ENCODE results near the gene AZIN2.
A peak's percentile ranks its signal among the peaks of the same experiment; 100 is the strongest.
"Not testable (repeated sequence)": the region's sequence is repeated elsewhere in the genome, so short reads cannot be mapped to it uniquely, and the experiment has no call there.

AZIN2 gene

DNA sequence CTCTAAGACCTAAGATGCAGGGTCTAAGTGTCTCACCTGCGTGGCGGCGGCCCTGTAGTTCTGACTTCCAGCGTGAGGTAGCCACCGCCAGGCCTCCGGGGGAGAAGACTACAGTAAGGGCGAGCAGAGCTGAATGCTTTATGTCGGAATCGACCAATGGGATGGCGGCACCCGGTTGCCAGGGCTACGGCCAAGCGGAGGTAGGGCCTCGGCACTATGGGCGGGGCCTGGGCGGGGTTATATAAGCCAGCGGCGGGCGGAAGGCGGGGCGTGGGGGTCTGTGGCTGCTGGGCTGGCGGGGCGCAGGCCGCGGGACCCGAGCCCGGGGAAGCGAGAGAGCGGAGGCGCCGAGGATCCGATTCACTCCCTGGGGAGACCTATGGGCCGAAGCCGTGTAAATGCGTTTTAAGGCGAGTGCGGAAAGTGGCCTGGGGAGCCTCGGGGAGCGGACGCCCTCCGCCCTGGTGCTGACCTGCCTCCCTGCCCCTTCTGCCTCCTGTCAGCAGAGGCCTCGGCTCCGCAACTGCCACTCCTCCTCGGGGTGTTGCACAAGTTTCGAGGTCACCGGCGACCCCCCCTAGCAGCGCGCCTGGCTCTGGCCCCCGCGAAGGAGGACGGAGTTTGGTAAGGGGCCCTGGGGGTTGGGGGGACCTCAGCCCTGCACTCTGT, at the start of gene AZIN2:
Gene AZIN2 (plus strand): TSS at position 269 of the 669 bp plus-strand sequence. CDS start 1,097 bp downstream, outside the sequence.
- peak; percentile 94 for DNase-seq (ENCODE audit: low spot score)

DNA sequence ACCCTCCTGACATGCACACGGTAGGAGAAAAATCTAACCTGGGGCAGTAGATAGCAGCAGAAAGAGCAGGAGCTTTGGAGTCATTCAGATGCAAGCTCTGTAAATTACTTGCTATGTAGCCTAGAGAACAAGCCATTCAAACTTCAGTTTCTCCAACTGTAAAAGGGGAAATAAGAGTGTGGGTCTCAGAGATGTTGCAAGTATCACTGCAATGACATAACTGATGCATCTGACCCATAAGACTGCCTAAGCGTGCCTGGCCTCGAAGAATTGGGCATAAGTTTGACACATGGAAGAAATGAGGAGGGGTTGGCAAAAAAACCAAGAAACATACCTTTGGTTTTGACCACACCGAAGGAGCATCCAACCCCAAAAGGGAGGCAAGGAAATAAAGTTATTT, 49.4 kb upstream of the AZIN2 start:
- DNase-seq (ENCODE audit: low spot score) = no peak

DNA sequence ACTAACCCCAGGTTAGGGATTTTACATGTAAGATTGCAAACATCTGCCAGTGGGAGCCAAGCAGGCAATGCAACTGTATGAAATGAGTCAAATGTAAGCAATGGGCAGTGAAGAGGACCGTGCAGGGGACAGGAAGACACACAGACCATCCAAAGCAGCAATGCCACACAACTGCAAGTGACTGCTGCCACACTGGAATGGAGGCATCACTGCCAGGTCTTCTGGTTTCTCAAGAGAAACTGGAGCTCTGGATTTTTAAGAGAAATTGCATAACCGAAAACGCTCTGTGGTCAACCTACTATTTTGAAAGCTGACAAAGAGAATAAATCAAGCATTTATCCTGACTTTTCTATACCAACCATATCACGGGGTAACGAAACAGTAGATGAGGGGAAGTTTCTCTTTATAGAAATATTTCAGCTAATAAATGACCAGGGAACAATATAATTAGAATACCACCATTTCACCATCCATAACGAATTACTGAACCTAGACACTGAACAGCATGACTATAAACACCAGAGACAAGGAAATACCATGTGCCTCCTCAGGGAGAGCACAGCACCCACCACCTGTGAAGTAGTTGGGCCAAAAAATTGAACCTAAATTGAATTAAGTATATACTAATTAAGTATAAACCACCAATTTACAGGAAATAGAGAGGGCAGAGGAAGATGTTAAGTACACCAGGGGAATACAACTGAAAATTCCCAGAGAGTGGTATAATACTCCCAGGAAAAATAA, 48.7 kb upstream of the AZIN2 start:
- DNase-seq (ENCODE audit: low spot score) = peak; percentile 55

DNA sequence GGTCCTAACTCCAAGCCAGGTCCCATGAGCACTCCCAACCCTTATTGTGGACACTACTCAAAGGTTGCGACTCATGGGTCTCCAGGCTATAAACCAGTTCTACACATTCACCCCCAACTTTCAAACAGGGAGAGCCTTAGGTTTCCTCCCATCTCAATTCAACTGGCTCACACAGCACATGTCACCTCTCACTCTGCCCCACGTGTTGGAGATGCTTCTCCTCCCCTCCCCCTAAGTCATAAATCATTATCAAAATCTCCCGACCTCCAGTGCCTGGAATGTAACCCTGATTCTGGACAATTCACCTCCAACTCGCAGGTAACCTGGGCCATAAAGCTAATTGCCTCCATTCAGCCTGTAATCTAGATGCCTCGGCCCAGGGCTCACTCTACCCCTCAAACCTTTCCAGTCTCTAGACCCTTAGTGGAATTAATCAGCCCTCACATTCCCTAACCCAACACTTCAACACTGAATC, 44.9 kb upstream of the AZIN2 start:
- peak; percentile 58 for DNase-seq (ENCODE audit: low spot score)

DNA sequence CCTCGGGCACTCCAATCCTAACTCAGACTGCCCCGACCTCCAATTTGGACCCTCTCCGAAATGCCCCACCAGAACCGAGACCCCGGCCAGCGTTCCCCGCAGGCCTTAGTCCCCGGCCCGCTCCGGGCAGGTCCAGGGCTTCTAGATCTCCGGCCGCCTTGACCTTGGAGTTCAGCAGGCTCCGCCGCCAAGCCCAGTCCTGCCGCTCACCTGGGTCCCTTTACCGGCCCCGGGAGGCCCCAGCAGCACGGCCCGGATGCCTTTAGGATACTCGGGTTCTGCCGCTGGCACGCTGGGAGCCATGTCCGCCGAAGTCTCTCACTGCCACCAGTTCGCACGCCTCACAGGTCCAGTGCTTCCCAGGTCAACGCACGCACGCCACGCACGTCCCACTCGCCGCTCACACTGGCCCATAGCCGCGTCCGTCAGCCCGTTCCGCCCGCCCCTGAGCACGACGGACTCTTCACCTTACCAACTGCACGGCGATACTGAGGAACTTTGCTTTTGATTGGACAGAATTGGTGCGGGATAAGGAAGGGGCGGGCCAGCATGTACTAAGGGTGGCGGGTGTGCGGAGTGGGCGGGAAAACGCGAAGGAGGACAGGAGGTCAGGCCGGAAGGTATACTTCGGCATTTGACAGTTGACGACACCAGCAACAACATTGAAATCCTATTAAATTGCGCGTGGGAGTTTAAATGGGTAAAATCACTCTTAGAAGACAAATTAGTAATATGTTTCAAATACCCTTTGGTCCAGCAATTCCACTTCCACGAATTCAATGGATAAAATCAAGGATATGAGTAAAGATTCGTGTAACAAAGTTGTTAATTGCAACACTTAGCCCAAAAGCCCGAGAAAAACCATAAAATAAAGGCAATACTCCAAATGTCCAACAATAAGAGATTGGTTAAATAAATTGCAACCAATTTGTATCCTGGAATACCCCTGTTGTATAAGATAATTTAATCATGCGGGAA, 44.1 kb upstream of the AZIN2 start, which contains the start of gene AK2:
Gene AK2 (minus strand): TSS at position 358 of the 978 bp plus-strand sequence. CDS start 55 bp downstream, at position 303.
- peak; percentile 99 for DNase-seq (ENCODE audit: low spot score)

DNA sequence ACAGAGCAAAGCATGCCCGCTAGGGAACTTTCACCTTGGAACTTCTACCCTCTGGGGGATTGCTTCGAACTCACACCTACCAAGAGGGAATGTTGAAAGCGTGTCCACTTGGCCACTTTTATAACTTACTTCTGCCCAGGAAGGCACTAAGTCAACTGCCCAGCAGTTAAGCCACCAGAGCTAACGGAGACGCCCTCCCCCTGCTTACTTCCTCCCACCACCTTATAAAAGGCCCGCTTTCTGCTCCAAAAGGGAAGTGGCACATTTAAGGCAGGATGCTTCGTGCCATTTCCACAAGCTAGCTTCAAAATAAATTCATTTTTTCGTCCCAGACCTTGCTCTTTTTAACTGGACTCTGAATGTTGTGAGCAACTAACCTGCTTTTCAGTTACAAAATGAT, 41.1 kb upstream of the AZIN2 start:
- DNase-seq (ENCODE audit: low spot score) = no peak

DNA sequence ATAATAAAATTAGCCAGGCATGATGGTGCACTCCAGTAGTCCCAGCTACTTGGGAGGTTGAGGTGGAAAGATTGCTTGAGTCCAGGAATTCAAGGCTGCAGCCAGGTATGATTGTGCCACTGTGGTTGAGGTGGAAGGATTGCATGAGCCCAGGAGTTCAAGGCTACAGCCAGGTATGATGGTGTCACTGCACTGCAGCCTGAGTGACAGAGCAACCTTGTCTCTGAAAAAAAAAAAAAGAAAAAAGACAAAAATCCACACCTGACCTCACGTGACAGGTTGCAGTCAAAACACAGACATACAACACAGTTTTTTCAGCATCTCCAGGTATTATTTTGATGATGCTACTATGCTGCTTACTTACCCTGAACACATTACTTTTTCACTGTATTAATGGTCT, 39.9 kb upstream of the AZIN2 start:
- no peak for DNase-seq (ENCODE audit: low spot score)

DNA sequence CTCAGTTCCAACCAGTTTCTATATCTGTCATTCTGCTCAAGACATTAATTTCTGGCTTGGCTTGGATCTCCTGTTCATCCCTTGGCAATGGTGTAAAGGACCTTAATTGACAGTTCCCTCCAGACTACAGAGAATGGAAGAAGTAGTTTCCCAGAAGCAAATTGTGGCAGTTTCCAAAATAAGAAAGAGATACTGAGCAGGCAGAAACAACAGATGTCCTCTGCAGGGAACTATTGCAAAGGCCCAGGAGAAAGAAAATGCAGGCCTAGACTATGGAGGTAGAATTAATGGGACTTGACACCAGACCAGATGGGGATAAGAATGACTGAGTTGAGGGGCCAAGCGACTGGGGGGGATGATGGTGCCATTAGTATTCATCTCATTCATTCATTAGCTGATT, 38.1 kb upstream of the AZIN2 start:
- no peak for DNase-seq (ENCODE audit: low spot score)

DNA sequence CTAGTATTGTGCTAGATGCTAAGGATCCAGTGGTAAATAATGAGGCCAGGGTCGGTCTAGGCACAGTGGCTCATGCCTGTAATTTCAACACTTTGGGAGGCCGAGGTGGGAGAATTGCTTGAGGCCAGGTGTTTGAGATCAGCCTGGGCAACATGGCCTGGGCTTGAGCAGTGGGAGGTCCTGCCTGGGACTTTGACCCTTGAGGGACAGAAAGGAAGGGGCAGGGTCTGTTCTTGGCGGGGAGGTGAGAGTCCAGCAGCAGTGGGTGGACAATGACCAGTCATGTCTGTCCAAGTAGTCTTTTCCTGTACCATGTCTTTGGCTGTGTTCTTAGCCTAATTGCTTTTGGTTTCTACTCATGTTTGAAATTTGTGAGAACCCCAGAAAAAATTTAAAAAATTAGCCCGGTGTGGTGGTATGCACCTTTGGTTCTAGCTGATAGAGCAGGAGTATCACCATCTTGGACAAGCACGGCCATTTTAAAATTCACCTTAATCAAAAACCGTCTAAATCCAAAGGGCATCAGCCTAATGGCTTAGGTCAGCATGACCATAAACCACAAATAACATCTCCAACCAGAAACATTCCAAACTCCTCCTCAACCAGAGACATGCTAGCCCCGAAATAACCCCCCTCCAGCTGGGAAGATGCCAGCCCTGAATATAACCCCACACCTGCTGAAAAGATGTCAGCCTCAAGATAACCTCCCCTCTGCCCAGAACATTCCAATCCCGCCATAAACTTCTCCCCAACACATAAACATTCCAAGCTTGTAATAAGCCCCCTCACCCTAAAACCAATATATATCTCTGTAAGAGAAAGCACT, 37.5 kb upstream of the AZIN2 start:
- DNase-seq (ENCODE audit: low spot score) = no peak

DNA sequence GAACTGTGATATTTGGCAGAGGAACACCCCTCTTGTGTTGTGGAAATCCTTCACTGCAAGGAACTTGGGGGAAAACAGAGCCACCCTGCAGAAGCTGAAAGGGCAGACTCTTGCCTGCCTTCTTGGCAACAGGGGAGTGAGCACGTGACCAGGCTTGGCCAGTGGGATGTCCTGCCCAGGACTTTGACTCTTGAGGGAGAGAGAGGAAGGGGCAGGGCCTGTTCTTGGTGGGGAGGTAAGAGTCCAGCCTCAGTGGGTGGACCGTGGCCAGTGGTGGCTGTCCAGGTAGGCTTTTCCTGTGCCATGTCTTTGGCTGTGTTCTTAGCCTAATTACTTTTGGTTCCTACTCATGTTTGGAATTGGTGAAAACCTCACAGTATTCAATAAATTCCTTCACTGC, 35.7 kb upstream of the AZIN2 start:
- no peak for DNase-seq (ENCODE audit: low spot score)

DNA sequence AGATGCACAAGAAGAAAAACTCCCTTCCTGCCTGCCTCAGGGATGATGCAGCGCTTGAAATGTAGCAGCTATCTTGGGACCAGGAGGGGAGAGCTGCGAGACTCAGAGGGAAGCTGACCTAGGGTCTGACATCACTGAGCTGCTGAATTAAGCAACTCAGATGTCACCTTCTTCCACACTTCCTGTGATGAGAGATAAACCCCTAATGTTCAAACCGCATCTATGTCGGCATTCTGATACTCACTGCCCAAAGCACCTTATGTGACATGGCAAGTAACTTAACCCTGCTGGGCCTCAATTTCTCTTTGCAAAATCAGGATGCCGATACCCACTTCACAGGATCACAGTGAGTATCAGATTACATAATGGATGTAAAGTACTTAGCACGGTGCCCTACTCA, 35.1 kb upstream of the AZIN2 start:
- no peak for DNase-seq (ENCODE audit: low spot score)

DNA sequence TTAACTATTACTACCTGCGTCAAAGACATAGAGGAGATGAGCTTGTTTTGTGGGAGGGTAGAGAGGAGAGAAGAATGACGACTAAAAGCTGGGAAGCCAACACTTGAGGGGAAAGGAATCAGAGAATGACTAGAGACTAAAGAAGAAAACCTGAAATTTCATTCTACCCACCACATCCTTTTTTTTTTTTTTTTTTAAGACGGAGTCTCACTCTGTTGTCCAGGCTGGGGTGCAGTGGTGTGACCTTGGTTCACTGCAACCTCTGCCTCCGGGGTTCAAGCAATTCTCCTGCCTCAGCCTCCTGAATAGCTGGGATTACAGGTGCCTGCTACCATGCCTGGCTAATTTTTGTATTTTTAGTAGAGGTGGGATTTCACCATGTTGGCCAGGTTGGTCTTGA, 34.7 kb upstream of the AZIN2 start:
- DNase-seq (ENCODE audit: low spot score) = not testable (repeated sequence)

DNA sequence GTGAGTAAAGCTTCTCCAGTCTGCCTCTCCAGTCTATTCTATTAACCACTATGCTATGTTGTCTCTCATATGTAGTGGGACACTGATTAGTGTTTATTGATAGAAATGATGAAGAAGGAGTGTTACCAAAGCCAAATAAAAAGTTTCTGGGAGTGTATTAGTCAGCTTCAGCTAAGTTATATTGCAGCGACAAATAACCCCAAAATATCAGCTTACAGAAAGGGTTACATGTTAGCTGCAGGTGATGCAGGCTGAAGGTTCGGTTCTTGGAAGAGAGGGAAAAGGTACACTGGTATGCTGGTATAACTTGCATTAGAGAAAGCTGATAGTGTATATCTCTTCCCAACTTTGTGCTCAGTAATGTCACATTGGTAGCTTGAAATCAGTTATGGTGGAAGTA, 33.7 kb upstream of the AZIN2 start:
- no peak for DNase-seq (ENCODE audit: low spot score)

DNA sequence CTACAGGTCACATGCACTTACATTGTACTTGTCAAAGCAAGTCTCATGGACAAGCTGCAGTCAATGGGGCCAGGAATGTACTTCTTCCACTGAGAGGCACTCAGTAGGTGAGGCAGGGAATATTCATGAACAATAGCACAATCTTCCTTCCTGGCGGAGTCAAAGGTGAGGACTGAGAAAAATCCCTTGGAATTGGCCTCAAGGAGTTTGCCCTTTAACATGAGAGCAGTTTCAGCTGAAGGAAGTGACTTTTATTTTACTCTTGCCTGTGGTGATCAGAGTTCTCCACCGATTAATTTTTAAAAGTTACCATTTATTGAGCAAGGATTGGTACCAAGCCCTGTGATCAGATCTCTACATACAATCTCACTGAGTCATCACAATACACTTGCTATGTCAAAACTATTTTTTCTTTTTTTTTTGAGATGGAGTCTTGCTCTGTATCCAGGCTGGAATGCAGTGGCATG, 33.1 kb upstream of the AZIN2 start:
- DNase-seq (ENCODE audit: low spot score) = peak; percentile 64

DNA sequence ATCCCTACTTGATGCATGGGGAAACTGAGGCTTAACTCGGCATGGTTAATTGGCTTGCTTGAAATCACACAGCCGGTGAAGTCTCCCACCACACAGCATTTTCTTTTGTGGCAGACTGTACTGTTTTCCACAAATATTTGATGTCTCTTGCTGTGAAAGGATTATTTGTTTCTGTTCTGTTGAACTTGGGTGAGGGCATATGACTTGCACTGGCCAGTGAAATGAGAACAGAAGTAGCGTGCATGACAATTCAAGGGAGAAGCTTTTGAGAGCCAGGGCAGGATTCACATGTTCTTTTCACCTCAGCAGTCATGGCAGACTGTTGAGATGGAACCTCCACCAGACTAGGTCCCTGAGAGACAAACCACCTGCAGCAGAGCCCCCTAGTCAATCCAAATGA, 32.5 kb upstream of the AZIN2 start:
- DNase-seq (ENCODE audit: low spot score) = no peak

DNA sequence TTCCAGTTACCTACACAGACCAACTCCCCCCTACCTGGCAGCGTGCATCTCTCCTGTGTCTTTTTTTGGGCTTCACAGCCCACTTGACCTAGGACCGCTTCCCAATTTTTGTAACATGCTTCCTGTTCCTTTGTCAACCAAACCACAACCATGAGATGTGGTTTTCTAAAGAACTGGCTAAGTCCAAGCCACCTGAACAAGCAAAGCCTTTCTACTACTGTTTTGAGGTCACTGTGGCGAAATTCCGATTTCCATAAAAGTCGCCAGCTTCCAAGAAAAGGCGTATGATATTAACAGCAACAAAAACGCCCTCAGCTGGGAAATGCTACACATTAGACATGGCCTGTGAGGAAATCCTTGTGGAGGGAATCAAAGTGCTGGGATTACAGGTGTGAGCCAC, 31.6 kb upstream of the AZIN2 start:
- no peak for DNase-seq (ENCODE audit: low spot score)

DNA sequence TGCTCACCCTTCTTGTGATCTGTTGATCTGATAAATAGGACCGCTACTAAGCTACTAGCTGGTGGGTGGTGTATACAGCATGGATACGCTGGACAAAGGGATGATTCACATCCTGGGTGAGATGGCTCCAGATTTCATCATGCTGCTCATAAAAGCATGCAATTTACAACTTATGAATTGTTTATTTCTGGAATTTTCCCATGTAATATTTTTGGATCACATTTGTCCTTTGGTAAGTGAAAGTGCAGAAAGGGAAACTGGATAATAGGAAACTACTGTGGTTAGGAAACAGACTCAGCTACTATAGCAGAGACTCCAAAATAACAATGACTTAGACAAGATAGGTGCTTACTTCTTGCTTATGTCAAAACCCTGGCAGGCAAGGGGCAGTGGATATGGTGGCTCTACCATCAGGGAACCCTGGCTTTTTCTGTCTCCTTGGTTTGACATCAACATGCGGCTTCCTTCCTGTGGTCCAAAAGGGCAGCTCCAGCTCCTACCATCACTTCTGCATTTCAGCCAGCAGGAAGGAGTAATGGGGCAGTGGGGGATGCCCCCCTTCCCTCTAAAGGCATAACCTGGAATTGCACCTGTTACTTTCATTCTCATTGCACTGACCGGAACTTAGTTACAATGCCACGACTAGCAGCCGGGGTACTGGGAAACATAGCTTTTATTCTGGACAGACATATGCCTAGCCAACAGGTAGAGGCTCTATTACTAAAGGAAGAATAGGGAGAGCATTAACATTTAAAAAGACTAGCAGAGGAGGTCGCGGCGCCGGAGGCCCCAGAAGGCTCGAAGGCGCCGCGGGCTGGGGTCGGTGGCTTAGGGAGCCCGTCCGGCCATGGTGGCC, 30.5 kb upstream of the AZIN2 start:
- DNase-seq (ENCODE audit: low spot score) = peak; percentile 88

DNA sequence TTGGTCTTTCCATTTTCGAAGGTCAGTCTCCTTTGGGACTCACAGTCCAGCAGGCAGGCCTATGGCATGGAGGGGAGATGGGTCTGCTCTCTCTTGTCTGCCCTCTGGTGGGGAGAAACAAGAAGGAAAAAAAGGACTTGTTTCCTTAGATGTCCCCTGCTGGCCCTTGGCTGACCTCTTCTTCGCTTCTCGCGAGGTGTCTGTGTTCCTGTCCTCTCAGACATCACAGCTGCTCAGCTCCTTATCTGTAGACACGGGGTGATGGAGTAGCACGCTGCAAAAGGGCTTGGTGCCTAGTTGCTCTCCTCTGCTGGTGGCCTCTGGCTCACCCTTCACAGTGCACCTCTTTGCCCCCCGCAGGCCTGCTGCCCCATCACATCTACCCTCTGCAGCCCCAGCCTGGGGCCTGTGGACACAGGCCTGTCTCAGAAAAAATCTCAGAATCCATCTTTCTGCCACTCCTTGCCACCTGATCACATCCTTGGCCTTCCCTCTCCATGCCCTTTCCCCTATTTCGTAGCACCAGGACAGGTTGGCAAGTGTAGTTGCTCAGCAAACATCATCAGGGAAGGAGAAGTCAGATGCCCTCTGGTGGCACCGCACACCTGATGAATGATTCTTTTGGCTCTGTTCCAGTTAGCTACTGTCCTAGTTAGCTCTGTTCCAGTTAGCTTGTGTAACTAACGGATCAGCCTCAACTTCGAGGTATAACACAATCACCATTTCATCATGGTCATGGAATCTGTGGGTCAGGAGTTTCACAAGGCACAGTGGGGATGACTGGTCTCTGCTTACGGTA, 25.5 kb upstream of the AZIN2 start:
- DNase-seq (ENCODE audit: low spot score) = peak; percentile 87

DNA sequence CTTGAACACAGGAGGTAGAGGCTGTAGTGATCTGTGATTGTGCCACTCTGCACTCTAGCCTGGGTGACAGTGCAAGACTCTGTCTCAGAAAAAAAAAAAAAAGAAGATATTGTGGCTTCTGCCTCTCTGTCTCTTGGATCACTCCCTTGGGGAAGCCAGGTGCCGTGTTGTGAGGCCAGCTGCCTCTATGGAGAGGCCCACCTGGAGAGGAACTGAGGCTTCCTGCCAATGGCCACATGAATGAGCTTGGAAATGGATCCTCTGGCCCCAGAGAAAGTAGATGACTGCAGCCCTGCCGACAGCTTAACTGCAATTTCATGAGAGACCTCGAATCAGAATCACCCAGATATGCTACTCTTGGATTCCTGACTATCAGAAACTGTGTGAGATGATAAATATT, 24.5 kb upstream of the AZIN2 start:
- no peak for DNase-seq (ENCODE audit: low spot score)
